ENCODE data around the gene UBAC1. TPM values are rescaled to one million over a fixed set of nuclear protein-coding genes. Genes with fewer than 3 reads are reported as not detected.

The UBAC1 gene
- total and polyA plus RNA-seq, 2 experiments from 2014 or later: 35.2 to 36.4 TPM

DNA sequence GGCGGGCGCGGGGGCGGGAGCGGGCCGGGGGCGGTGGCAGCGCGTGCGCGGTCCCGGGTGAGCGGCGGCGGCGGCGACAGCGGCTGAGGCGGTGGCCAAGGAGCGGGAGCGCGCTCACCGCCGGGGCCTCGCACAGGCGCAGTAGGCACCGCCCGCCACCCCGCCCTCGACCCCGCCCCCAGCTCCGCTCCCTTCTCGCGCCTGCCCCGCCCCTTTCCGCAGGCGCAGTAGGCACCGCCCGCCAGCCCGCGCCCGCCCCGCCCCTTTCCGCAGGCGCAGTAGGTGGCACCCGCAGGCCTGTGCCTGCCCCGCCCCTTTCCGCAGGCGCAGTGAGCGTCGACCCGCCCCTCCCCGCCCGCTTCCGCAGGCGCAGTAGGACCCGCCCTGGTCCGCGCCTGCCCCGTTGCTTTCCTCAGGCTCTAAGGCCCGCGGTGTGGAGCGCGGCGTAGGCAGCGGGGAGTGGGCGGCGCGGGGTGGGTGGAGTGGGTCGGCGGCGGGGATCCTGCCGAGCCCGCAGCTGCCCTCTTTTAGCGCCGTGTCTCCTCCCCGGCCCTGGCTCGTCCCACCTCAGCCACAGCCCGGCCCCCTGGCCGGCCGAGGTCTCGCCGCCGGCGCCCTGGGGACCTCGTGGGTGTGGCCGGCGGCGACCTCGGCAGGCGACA lies 53.6 kb downstream of the UBAC1 start, which contains the start of gene CAMSAP1:
TSS of gene CAMSAP1 (minus strand) at position 116 of the 662 bp plus-strand sequence. CDS start 387 bp downstream, outside the sequence.
- DNase-seq (ENCODE audit: low spot score): peak; percentile 97

DNA sequence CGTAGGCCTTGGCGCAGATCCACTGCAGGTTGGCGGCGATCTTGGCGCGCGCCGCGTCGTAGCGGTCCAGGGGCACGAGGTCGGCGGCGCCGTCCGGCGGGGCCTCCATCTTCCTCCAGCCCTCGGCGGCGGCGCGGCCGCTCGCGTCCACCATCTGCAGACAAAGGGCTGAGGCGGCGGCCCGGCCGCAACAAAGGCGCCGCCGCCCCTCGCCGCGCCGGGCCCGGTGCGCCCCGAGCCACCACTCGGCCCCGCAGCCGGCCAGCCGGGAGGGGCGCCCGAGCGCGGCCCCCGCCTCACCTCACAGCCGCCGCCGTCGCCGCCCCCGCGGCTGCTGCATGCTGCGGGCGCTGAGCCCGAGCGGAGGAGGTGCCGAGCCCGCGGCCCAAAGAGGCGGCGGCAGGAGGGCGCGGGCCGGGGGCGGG lies 54.2 kb downstream of the UBAC1 start:
- no peaks in the 10 kb centered on the region for H3K36me3 ChIP-seq (replicated peaks; ENCODE audit: insufficient read depth, low read depth)
- 2% methylated on average over 31 of the region's 69 CpGs for WGBS (ENCODE audit: low lambda C conversion rate, missing lambda C conversion rate)
- H3K4me3 ChIP-seq: peak overlapping the region; percentile 36
- H3K4me2 ChIP-seq: peak overlapping the region; percentile 84
- peaks cover 25% of the 10 kb centered on the region for H3K4me1 ChIP-seq (ENCODE audit: insufficient read depth)
- H3K27me3 ChIP-seq: no peaks in the 10 kb centered on the region
- no peak overlapping the region for H2AFZ ChIP-seq
- peaks cover 45% of the 10 kb centered on the region for H4K20me1 ChIP-seq (ENCODE audit: insufficient read depth, poor library complexity, severe bottlenecking)
- peaks cover 77% of the 10 kb centered on the region for H3K79me2 ChIP-seq
- H3K27ac ChIP-seq: no peak overlapping the region
- TF ChIP-seq EZH2 (IDR thresholded peaks at IDR 0.05; ENCODE audit: borderline replicate concordance) (no peak), EZH2phosphoT487 (IDR thresholded peaks at IDR 0.05; ENCODE audit: low read depth, severe bottlenecking, unreplicated experiment) (no peak)
- TF ChIP-seq, protein P1, sequence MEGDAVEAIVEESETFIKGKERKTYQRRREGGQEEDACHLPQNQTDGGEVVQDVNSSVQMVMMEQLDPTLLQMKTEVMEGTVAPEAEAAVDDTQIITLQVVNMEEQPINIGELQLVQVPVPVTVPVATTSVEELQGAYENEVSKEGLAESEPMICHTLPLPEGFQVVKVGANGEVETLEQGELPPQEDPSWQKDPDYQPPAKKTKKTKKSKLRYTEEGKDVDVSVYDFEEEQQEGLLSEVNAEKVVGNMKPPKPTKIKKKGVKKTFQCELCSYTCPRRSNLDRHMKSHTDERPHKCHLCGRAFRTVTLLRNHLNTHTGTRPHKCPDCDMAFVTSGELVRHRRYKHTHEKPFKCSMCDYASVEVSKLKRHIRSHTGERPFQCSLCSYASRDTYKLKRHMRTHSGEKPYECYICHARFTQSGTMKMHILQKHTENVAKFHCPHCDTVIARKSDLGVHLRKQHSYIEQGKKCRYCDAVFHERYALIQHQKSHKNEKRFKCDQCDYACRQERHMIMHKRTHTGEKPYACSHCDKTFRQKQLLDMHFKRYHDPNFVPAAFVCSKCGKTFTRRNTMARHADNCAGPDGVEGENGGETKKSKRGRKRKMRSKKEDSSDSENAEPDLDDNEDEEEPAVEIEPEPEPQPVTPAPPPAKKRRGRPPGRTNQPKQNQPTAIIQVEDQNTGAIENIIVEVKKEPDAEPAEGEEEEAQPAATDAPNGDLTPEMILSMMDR (IDR thresholded peaks at IDR 0.05; ENCODE audit: poor library complexity): no peak
- no peaks in the 10 kb centered on the region for H3K9me3 ChIP-seq (ENCODE audit: low read depth)
- H3K9me2 ChIP-seq (replicated peaks; ENCODE audit: insufficient read depth): no peaks in the 10 kb centered on the region
- DNase-seq (ENCODE audit: low spot score): no peak

More for the DNA sequence above, 53.6 kb downstream of the UBAC1 start, which contains the start of gene CAMSAP1:
- no peaks in the 10 kb centered on the region for H3K36me3 ChIP-seq (replicated peaks; ENCODE audit: insufficient read depth, low read depth)
- no peaks in the 10 kb centered on the region for H3K9me2 ChIP-seq (replicated peaks; ENCODE audit: insufficient read depth)
- H3K9me3 ChIP-seq (ENCODE audit: low read depth): no peaks in the 10 kb centered on the region
- peaks cover 25% of the 10 kb centered on the region for H3K4me1 ChIP-seq (ENCODE audit: insufficient read depth)
- H3K27me3 ChIP-seq: no peaks in the 10 kb centered on the region
- no peak for TF ChIP-seq EZH2phosphoT487 (IDR thresholded peaks at IDR 0.05; ENCODE audit: low read depth, severe bottlenecking, unreplicated experiment)
- H3K27ac ChIP-seq: peak within 1 kb of the TSS; percentile 80
- H2AFZ ChIP-seq: peak within 1 kb of the TSS; percentile 82
- WGBS (ENCODE audit: low lambda C conversion rate, missing lambda C conversion rate): 0% methylated on average over 20 of the region's 91 CpGs
- peak within 1 kb of the TSS; percentile 92 for H3K4me2 ChIP-seq
- peak within 1 kb of the TSS; percentile 90 for H3K4me3 ChIP-seq
- peaks cover 72% of the 10 kb centered on the region for H3K79me2 ChIP-seq
- H4K20me1 ChIP-seq (ENCODE audit: insufficient read depth, poor library complexity, severe bottlenecking): peaks cover 40% of the 10 kb centered on the region

DNA sequence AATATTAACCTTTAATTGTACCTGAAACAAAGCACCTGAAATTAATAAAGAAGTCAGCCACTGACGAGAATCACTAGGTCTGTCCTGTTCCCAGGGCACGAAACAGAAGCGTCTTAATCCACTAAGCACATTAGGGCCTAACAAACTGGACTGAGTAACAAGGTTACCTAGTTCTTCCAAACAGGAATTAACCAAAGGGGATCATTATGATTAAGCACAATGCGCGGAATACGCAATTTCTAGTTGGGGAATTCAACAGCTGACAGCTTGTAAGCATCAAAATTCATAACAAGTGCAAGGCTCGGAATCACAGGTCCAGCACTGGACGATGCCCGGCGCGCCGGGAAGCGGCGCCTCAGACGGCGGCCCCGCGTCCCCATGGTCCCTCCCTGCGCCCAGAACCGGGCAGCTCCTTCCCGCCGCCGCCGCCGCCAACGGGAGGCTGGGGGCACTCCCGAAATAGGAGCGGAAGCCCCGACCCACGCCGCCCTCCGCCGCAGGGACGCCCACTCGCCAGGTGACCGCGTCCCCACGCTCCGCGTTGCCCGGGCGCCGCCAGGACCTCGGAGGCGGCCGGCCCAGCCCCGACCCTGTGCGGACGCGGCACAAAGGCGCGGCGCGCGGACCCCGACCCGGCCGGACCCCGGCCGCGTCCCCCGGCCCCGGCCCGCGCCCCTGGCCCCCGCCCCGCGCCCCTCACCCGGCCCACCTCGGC lies 54.7 kb downstream of the UBAC1 start:
- DNase-seq (ENCODE audit: low spot score): peak; percentile 52
- TF ChIP-seq, protein P1 (IDR thresholded peaks at IDR 0.05; ENCODE audit: poor library complexity): no peak
- TF ChIP-seq EZH2 (IDR thresholded peaks at IDR 0.05; ENCODE audit: borderline replicate concordance) (no peak), EZH2phosphoT487 (IDR thresholded peaks at IDR 0.05; ENCODE audit: low read depth, severe bottlenecking, unreplicated experiment) (no peak)
- Histone ChIP-seq H3K36me3 (replicated peaks; ENCODE audit: insufficient read depth, low read depth) (no peaks in the 10 kb centered on the region), H4K20me1 (ENCODE audit: insufficient read depth, poor library complexity, severe bottlenecking) (peaks cover 50% of the 10 kb centered on the region), H3K79me2 (peaks cover 83% of the 10 kb centered on the region), H3K4me1 (ENCODE audit: insufficient read depth) (peaks cover 25% of the 10 kb centered on the region), H2AFZ (no peak overlapping the region), H3K4me2 (peak overlapping the region; percentile 84), H3K27ac (peak overlapping the region; percentile 50), H3K9me2 (replicated peaks; ENCODE audit: insufficient read depth) (no peaks in the 10 kb centered on the region), H3K9me3 (ENCODE audit: low read depth) (no peaks in the 10 kb centered on the region), H3K4me3 (peak overlapping the region; percentile 90), H3K27me3 (no peaks in the 10 kb centered on the region)
- WGBS (ENCODE audit: low lambda C conversion rate, missing lambda C conversion rate): under 1% methylated on average over 57 of the region's 70 CpGs

Data from hepatocyte (in vitro differentiated cells).